GM10248 (cell line): ENCODE measurements around the gene FLOT2.

Experiments
- CTCF ChIA-PET: fragments of 300-600 bp; sonication (Branson Sonifier 250); formaldehyde crosslinking; extraction: SDS; loops from one replicate; lab custom pipeline; 2021; ENCODE audit warnings: antibody characterized with exemption; lab: Yijun Ruan, JAX
- POLR2A ChIA-PET: fragments of 350-650 bp; sonication (Branson Sonifier 250); formaldehyde crosslinking; extraction: SDS; loops from one replicate; lab custom pipeline; 2020; ENCODE audit warnings: antibody characterized with exemption; lab: Yijun Ruan, JAX
- DNase-seq: peaks from one replicate; pipeline ENCODE4 v3.0.0; 2012; ENCODE audit errors: extremely low spot score
- TF ChIP-seq, protein P1 (sequence below): IDR thresholded peaks from 2 replicates; pipeline ENCODE4 v1.5.1; 2012; ENCODE audit warnings: mild to moderate bottlenecking, low read depth; ENCODE audit errors: extremely low read depth, missing control alignments, control extremely low read depth

The FLOT2 gene

DNA sequence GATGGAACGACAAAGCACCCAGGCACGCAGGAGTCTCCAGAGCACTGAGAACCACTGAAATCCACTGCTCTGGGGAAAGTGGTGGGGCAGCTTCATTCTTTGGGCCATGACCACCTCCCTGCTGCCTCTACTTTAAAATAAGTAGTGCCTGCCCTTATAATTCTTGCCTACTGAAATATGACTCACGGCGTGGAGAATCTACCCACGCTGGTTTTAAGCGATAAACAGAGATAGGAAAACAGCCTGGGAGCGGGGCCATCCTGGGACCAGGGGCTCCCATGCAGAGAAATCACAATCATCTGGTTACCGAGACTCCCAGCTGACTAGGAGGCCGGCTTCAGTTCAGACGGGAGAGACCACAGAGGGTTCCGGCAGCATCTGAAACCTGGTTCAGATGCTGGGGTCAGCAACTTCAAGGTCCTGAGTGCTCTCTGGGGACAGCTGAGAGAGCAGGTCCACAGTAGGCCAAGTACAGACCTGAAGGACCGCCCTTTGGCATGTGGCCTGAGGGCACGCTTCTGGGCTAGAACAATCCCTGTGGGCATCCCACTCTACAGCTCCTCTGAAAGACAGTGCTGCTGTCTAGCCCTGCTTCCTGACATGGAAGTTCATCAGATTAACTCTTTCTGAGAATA lies 14.0 kb upstream of the FLOT2 start:
- TF ChIP-seq, protein P1, sequence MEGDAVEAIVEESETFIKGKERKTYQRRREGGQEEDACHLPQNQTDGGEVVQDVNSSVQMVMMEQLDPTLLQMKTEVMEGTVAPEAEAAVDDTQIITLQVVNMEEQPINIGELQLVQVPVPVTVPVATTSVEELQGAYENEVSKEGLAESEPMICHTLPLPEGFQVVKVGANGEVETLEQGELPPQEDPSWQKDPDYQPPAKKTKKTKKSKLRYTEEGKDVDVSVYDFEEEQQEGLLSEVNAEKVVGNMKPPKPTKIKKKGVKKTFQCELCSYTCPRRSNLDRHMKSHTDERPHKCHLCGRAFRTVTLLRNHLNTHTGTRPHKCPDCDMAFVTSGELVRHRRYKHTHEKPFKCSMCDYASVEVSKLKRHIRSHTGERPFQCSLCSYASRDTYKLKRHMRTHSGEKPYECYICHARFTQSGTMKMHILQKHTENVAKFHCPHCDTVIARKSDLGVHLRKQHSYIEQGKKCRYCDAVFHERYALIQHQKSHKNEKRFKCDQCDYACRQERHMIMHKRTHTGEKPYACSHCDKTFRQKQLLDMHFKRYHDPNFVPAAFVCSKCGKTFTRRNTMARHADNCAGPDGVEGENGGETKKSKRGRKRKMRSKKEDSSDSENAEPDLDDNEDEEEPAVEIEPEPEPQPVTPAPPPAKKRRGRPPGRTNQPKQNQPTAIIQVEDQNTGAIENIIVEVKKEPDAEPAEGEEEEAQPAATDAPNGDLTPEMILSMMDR = no peak
- POLR2A ChIA-PET = interaction anchor here (0.7 kb wide), 1 partner anchor 52 kb away, joined by 4 read pairs; no protein-coding TSS in a partner anchor
- no peak for DNase-seq
- CTCF ChIA-PET = interaction anchor here (0.9 to 11.5 kb wide), 9 partner anchors 9 to 200 kb away, joined by 3 to 89 read pairs (median 5); partner anchors contain the start of genes FLOT2 and TLCD1

DNA sequence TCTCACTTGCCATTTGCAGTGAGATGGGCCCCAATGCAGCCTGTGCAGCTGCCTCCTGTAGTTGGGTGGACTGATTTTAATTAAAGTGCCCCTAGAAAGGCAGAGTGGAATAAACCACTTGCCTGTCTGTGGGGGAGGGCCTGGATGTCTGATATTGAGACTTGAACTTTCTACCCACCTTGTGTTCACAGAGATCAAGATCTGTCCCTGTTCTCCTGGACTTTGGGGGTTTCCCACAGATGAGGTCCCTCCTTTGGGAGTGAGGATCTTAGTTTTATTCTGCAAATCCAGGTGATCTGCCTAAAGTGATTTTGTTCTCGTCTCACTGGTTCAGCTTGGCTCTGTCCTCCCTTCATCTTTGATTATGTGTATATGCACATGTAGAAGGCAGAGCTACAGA lies 13.0 kb upstream of the FLOT2 start:
- TF ChIP-seq, protein P1 = no peak
- ChIA-PET CTCF (interaction anchor here (0.9 to 11.5 kb wide), 12 partner anchors 8 to 233 kb away, joined by 3 to 89 read pairs (median 4); partner anchors contain the start of gene TLCD1), POLR2A (interaction anchor here (0.7 kb wide), 1 partner anchor 53 kb away, joined by 4 read pairs; no protein-coding TSS in a partner anchor)

DNA sequence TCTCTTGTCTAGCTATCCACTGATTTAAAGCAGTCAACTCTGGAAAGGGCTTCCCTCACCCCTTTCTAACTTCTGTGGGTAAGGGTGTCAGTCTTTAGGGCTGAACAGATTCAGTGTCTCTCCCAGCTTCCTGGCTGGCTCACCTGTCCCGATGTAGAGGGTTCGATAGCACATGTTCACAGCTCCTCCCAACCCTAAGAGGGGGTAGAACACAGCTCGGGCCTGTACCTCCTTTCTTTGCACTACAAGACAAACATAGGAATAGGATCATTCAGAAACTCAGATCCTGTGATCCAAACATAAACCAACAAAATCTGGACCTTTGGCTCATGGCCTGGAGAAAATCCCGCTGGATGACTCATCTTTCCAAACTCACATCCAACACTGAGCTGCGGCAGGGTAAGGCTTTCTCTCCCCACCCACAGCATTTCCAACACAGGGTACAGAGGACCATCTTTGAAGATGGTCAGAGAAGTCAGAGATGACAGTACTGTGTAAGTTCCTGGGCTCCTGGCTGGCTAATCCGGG lies 11.2 kb upstream of the FLOT2 start:
- TF ChIP-seq, protein P1 = no peak
- no peak for DNase-seq
- ChIA-PET POLR2A (interaction anchor here (0.6 to 0.9 kb wide), 2 partner anchors 26 to 182 kb away, joined by 4 to 5 read pairs; no protein-coding TSS in a partner anchor), CTCF (interaction anchor here (0.9 to 11.5 kb wide), 11 partner anchors 10 to 262 kb away, joined by 3 to 89 read pairs (median 8); partner anchors contain the start of genes FLOT2 and TLCD1)

More for the DNA sequence above, 13.0 kb upstream of the FLOT2 start:
- DNase-seq = no peak

DNA sequence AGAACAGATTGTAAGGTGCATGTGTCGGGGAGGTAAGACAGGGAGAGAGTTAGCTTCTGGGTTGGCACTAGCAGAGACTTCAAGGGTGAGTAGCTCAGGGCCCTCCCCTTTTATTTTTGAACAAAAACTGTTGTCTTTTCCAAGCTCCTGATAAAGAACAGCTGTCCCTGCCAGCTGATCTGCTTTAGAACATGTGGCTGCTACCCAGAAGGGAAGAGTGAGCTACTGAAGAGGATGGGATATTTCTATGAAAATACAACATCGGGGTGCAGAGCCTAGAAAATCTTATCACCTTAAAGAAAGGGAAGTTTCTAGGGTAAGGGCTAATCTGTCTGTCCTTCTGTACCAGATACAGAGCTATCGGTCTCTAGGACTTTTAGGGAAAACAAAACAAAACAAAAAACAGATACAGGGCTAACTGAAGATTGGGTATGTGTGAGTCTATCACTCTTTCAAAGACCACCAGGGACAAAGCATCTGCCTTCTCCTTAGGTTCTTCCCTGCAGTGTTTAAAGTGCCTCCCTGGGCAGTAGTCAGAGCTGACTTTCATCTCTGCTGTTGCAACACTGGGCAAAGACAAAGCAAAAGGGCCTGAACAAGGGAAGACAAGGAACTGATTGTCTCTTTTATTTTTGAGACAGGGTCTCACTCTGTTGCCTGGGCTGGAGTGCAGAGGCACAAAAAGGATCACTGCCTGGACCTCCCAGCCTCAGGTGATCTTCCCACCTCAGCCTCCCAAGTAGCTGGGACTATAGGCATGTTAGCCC lies 10.4 kb upstream of the FLOT2 start:
- CTCF ChIA-PET = interaction anchor here (1.2 to 11.5 kb wide), 12 partner anchors 9 to 210 kb away, joined by 3 to 89 read pairs (median 12); partner anchors contain the start of genes FLOT2 and TLCD1
- POLR2A ChIA-PET = interaction anchor here (0.6 to 0.9 kb wide), 3 partner anchors 25 to 163 kb away, joined by 3 to 4 read pairs (median 4); no protein-coding TSS in a partner anchor
- TF ChIP-seq, protein P1 = no peak
- DNase-seq = no peak

DNA sequence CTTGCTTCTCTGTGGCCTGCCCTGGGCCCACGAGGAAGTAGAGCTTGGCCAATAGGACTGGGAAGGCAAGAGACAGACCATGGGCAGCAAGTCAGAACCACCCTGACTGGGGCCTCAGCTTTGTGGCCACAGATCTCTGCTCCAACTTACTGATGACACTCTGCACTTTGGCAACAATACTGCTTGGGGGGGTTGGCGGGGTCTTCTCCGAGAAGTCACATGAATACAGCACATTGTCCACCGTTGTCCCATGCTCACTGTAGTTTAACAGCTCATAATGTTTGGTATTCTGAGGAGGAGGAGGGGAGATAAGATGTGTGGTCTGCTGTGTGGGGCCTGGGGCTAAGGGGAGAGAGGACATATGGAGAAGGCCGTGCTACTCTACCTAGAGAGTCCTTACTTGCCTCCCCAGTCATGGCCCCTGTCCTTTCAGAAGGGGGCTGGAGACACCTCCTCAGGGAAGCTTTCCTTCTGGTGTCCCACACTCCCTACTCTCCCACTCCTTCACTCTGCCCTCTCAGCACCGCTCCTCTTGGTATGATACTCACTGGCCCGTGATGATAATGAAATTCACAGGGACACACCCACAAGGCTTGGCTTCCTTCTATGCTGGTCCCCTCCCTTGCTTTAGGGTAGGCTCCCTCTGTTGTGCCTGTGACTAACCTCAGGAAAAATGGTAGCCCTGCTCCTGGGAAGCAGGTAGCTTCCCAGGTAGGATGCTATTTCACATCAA lies 9.3 kb upstream of the FLOT2 start:
- TF ChIP-seq, protein P1 = no peak
- ChIA-PET CTCF (interaction anchor here (1.4 to 11.5 kb wide), 8 partner anchors 8 to 180 kb away, joined by 5 to 89 read pairs (median 16); partner anchors contain the start of genes FLOT2 and TLCD1), POLR2A (interaction anchor here (0.6 to 0.9 kb wide), 2 partner anchors 35 to 162 kb away, joined by 3 to 4 read pairs; no protein-coding TSS in a partner anchor)
- no peak for DNase-seq
